Effector CD8-positive, alpha-beta T cell (primary cell): ENCODE measurements around the gene TACR1.

ENCODE experiments used
- DNase-seq: peaks from one replicate; lab custom pipeline; 2025; lab: John Stamatoyannopoulos, UW

Gene TACR1

GRCh38 chr2:75019790-75020189 lies 179.5 kb downstream of the TACR1 start:
- DNase-seq = no peak

GRCh38 chr2:75018162-75018561 lies 181.2 kb downstream of the TACR1 start:
- no peak for DNase-seq

- no peak for DNase-seq
These were observed 187.2 kb downstream of the TACR1 start for GRCh38 chr2:75012080-75012479.

GRCh38 chr2:75010571-75010970 lies 188.7 kb downstream of the TACR1 start:
- no peak for DNase-seq

- no peak for DNase-seq
These were observed 191.5 kb downstream of the TACR1 start for GRCh38 chr2:75007819-75008218.

GRCh38 chr2:75007061-75007460 lies 192.3 kb downstream of the TACR1 start:
- DNase-seq = no peak

GRCh38 chr2:75006041-75006440 lies 193.3 kb downstream of the TACR1 start:
- no peak for DNase-seq

- no peak for DNase-seq
These were observed 195.5 kb downstream of the TACR1 start for GRCh38 chr2:75003773-75004172.

GRCh38 chr2:75003276-75003675 lies 196.0 kb downstream of the TACR1 start:
- DNase-seq = no peak

- no peak for DNase-seq
These were observed 197.3 kb downstream of the TACR1 start for GRCh38 chr2:75002007-75002406.

- no peak for DNase-seq
These were observed 199.9 kb downstream of the TACR1 start for GRCh38 chr2:74999468-74999867.
